ENCODE measurements around the gene CDC42BPA. TPM values are rescaled to one million over a fixed set of nuclear protein-coding genes. Genes with fewer than 3 reads are reported as not detected.

The CDC42BPA gene
- polyA plus RNA-seq, 1 of the 3 experiments (the other 2 are of a cell fraction) = 6.8 TPM

DNA sequence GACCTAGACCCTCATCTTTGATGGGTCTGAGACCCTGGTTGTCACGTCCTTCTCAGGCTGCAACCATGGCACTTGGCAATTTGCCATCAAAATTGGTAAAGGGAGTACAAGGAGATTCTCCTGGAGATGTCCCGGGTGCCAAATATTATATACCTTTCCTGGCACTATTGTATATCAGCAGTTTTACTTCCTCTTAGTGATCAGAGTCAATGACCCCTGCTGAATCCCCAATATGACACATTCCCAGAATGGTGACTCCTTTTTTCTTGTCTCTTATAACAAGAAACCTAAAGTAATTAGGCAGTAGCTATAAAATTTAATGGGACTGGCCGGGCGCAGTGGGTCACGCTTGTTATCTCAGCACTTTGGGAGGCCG is 39.6 kb upstream of the CDC42BPA start:
- no peaks in the 10 kb centered on the region for H4K20me1 ChIP-seq (ENCODE audit: insufficient read depth)
- peak overlapping the region; percentile 71 to 81; a peak in 3 of 4 replicates for H3K27ac ChIP-seq (ENCODE audit: low read depth in 2 of 2, low read length in 1 of 2)
- H2AFZ ChIP-seq (ENCODE audit: low read depth) = peak overlapping the region; percentile 60; the same call in 1 of the 2 replicates
- no peak for TF ChIP-seq MXI1 (IDR thresholded peaks at IDR 0.05; ENCODE audit: low read depth, low read length)
- TF ChIP-seq, protein P1, sequence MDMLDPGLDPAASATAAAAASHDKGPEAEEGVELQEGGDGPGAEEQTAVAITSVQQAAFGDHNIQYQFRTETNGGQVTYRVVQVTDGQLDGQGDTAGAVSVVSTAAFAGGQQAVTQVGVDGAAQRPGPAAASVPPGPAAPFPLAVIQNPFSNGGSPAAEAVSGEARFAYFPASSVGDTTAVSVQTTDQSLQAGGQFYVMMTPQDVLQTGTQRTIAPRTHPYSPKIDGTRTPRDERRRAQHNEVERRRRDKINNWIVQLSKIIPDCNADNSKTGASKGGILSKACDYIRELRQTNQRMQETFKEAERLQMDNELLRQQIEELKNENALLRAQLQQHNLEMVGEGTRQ (IDR thresholded peaks at IDR 0.05; ENCODE audit: borderline replicate concordance, low read depth, low read length) = no peak
- TF ChIP-seq, protein P2, sequence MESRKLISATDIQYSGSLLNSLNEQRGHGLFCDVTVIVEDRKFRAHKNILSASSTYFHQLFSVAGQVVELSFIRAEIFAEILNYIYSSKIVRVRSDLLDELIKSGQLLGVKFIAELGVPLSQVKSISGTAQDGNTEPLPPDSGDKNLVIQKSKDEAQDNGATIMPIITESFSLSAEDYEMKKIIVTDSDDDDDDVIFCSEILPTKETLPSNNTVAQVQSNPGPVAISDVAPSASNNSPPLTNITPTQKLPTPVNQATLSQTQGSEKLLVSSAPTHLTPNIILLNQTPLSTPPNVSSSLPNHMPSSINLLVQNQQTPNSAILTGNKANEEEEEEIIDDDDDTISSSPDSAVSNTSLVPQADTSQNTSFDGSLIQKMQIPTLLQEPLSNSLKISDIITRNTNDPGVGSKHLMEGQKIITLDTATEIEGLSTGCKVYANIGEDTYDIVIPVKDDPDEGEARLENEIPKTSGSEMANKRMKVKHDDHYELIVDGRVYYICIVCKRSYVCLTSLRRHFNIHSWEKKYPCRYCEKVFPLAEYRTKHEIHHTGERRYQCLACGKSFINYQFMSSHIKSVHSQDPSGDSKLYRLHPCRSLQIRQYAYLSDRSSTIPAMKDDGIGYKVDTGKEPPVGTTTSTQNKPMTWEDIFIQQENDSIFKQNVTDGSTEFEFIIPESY (IDR thresholded peaks at IDR 0.05; ENCODE audit: borderline replicate concordance, low read depth) = no peak
- no peak for TF ChIP-seq TEAD4 (IDR thresholded peaks at IDR 0.05; ENCODE audit: borderline replicate concordance, insufficient read depth)
- no peak for TF ChIP-seq RFX5 (IDR thresholded peaks at IDR 0.05; ENCODE audit: low read length)
- TF ChIP-seq FOXM1 (IDR thresholded peaks at IDR 0.05; ENCODE audit: low read depth) = no peak
- no peak for TF ChIP-seq GABPA (IDR thresholded peaks at IDR 0.05; ENCODE audit: low read depth)
- no peak for TF ChIP-seq MEF2A (IDR thresholded peaks at IDR 0.05; ENCODE audit: borderline replicate concordance, low read depth)
- no peak for TF ChIP-seq EP300 (IDR thresholded peaks at IDR 0.05; ENCODE audit: borderline replicate concordance in 1 of 2, low read depth in 1 of 2, low read length in 1 of 2)
- TF ChIP-seq RXRA (IDR thresholded peaks at IDR 0.05; ENCODE audit: borderline replicate concordance, low read depth) = no peak
- TF ChIP-seq NFIC (IDR thresholded peaks at IDR 0.05; ENCODE audit: borderline replicate concordance) = no peak; the same call in none of the 2 replicates
- TF ChIP-seq EZH2phosphoT487 (IDR thresholded peaks at IDR 0.05; ENCODE audit: borderline replicate concordance, low read depth) = no peak
- no peak for TF ChIP-seq TAF1 (IDR thresholded peaks at IDR 0.05; ENCODE audit: borderline replicate concordance, low read depth, low read length)
- no peak for TF ChIP-seq FOSL2 (IDR thresholded peaks at IDR 0.05; ENCODE audit: borderline replicate concordance, low read depth)
- ChIA-PET CTCF (no interaction called here), POLR2A (no interaction called here)
- H3K9me3 ChIP-seq = no peaks in the 10 kb centered on the region
- peak overlapping the region; percentile 79 for H3K4me2 ChIP-seq
- 94% methylated on average over 6 of the region's 6 CpGs for WGBS (ENCODE audit: low lambda C conversion rate)
- H3K9ac ChIP-seq = no peak overlapping the region
- no peaks in the 10 kb centered on the region for H3K9me2 ChIP-seq
- no peaks in the 10 kb centered on the region for H3K27me3 ChIP-seq (ENCODE audit: insufficient read depth)
- H3K79me2 ChIP-seq (ENCODE audit: insufficient read depth) = no peaks in the 10 kb centered on the region
- H3K4me3 ChIP-seq (ENCODE audit: low read depth in 2 of 2, low read length in 1 of 2) = no peak overlapping the region
- peaks cover 14 to 18% of the 10 kb centered on the region in 2 experiments for H3K4me1 ChIP-seq (ENCODE audit: control insufficient read depth in 1 of 2, insufficient read depth in 2 of 2, low read depth in 1 of 2, low read length in 1 of 2)
- DNase-seq = no peak
- H3F3A ChIP-seq (replicated peaks; ENCODE audit: insufficient read depth) = peaks cover 20% of the 10 kb centered on the region
- H3K36me3 ChIP-seq (replicated peaks in 1 of 2; ENCODE audit: control insufficient read depth in 1 of 2, insufficient read depth in 2 of 2, low read length in 1 of 2) = no peaks in the 10 kb centered on the region
